Measurements from ENCODE around the gene TRIM63. TPM values are rescaled to one million over a fixed set of nuclear protein-coding genes. Genes with fewer than 3 reads are reported as not detected.
"Not testable (repeated sequence)": the region's sequence is repeated elsewhere in the genome, so short reads cannot be mapped to it uniquely, and the experiment has no call there.

Gene TRIM63
- total RNA-seq (44.8 TPM), polyA plus RNA-seq (ENCODE audit: insufficient read depth in 1 of 8, insufficient read length in 8 of 8, low replicate concordance in 1 of 8) (10 to 100 TPM; 25.8 to 59.2 (median 40.8) TPM)
- long read RNA-seq, donor 1, partial matches to known transcripts: 5 of 9 reads
- long read RNA-seq, donor 1, other reads (novel, unspliced or antisense): 0 of 9 reads
- long read RNA-seq, donor 2, partial matches to known transcripts: 0 of 2 reads
- long read RNA-seq, donor 2, other reads (novel, unspliced or antisense): 0 of 2 reads
- long read RNA-seq, donor 3, transcript TRIM63-201 (9 exons, 1,770 nt): major isoform, 6 of 27 reads
- long read RNA-seq, donor 3, partial matches to known transcripts: 21 of 27 reads
- long read RNA-seq, donor 3, other reads (novel, unspliced or antisense): 0 of 27 reads
- long read RNA-seq, donor 4, partial matches to known transcripts: 0 of 5 reads
- long read RNA-seq, donor 4, other reads (novel, unspliced or antisense): 0 of 5 reads
- long read RNA-seq, donor 5, transcript TRIM63-201 (9 exons, 1,770 nt): major isoform, 5 of 22 reads
- long read RNA-seq, donor 5, partial matches to known transcripts: 17 of 22 reads
- long read RNA-seq, donor 5, other reads (novel, unspliced or antisense): 0 of 22 reads
- long read RNA-seq, donor 6, transcript TRIM63-201 (9 exons, 1,770 nt): major isoform, 13 of 41 reads
- long read RNA-seq, donor 6, partial matches to known transcripts: 18 of 41 reads
- long read RNA-seq, donor 6, other reads (novel, unspliced or antisense): 7 of 41 reads
- long read RNA-seq, donor 7, partial matches to known transcripts: 12 of 16 reads
- long read RNA-seq, donor 7, other reads (novel, unspliced or antisense): 0 of 16 reads
- long read RNA-seq, donor 8, transcript TRIM63-201 (9 exons, 1,770 nt): major isoform, 6 of 6 reads
- long read RNA-seq, donor 8, partial matches to known transcripts: 0 of 6 reads
- long read RNA-seq, donor 8, other reads (novel, unspliced or antisense): 0 of 6 reads
- long read RNA-seq, donor 9, transcript TRIM63-201 (9 exons, 1,770 nt): major isoform, 5 of 11 reads
- long read RNA-seq, donor 9, partial matches to known transcripts: 6 of 11 reads
- long read RNA-seq, donor 9, other reads (novel, unspliced or antisense): 0 of 11 reads
- long read RNA-seq, donor 10, transcript TRIM63-201 (9 exons, 1,770 nt): major isoform, 8 of 9 reads
- long read RNA-seq, donor 10, partial matches to known transcripts: 0 of 9 reads
- long read RNA-seq, donor 10, other reads (novel, unspliced or antisense): 0 of 9 reads
- long read RNA-seq, donor 11, partial matches to known transcripts: 10 of 14 reads
- long read RNA-seq, donor 11, other reads (novel, unspliced or antisense): 0 of 14 reads

DNA sequence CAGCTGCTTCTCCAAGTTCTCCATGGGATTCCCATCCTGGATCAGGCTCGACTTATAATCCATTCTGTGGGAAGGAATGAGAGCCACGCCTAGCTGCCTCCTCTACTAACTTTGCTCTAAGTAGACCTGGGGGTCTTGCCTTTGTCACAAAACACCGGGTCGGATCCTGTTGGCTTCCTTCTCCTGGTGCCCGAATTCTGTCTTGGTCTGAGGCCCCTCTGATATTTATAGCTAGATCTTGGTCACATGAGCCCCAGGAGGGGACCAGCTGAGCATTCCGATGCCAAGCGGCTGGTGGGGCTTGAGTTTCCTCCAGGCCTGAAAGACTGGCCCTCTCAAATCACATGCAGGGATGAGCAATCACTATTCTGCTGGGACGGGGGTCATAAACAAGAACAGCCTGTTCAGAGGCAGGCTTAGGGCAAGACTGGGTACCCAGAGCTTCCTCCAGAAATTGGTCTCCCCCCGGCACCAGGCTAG lies at the start of gene TRIM63:
Gene TRIM63 (minus strand): TSS at position 199 of the 480 bp plus-strand sequence. CDS start 136 bp downstream, at position 63.
- Histone ChIP-seq H3K4me1 (ENCODE audit: control insufficient read depth, insufficient read depth, low read length) (peaks cover 23% of the 10 kb centered on the region), H3K27me3 (ENCODE audit: control insufficient read depth, insufficient read depth, low read length) (peaks cover 8% of the 10 kb centered on the region), H3K4me3 (ENCODE audit: low read length) (peak within 1 kb of the TSS; percentile 58), H3K9me3 (replicated peaks; ENCODE audit: control insufficient read depth, low read depth, low read length) (no peaks in the 10 kb centered on the region), H3K36me3 (ENCODE audit: control insufficient read depth, insufficient read depth, low read length) (peaks cover 14% of the 10 kb centered on the region), H3K27ac (ENCODE audit: low read length) (peak within 1 kb of the TSS; percentile 88)
- WGBS (ENCODE audit: insufficient coverage): 41% methylated on average over 9 of the region's 9 CpGs
- peak; percentile 76 for DNase-seq

DNA sequence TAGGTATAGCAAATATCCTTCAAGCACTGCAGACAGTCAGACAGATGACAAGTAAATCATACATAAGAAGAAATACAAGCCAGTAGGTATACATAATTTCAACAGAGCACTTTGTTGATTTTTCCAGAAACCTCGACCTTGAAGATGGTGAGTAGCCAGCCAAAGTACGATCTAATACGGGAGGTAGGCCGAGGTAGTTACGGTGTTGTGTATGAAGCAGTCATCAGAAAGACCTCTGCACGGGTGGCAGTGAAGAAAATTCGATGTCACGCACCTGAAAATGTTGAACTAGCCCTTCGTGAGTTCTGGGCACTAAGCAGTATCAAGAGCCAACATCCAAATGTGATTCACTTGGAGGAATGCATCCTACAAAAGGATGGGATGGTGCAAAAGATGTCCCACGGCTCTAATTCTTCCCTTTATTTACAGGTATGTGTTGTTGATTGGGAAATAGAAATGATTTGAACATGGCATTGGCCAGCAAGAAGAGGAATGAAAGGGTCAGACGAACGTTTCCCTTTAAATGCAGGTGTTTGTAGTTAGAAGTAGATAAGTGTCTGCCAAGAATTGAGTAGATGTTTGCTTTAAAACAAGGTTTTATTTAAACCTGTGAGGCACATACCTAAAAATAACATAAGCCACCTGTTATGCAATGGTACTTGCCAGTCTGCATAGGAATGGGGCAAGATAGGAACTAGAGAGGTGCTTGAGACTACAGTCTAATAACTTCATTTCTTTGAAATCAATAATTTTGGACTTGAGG lies 46.9 kb upstream of the TRIM63 start:
- H3K36me3 ChIP-seq (ENCODE audit: control insufficient read depth, insufficient read depth, low read length): peaks cover 10% of the 10 kb centered on the region
- no peaks in the 10 kb centered on the region for H3K27me3 ChIP-seq (ENCODE audit: control insufficient read depth, insufficient read depth, low read length)
- peaks cover 16% of the 10 kb centered on the region for H3K4me1 ChIP-seq (ENCODE audit: control insufficient read depth, insufficient read depth, low read length)
- DNase-seq: no peak
- H3K27ac ChIP-seq (ENCODE audit: low read length): no peak overlapping the region
- WGBS (ENCODE audit: insufficient coverage): 92% methylated on average over 10 of the region's 12 CpGs
- no peak overlapping the region for H3K4me3 ChIP-seq (ENCODE audit: low read length)
- H3K9me3 ChIP-seq (replicated peaks; ENCODE audit: control insufficient read depth, low read depth, low read length): no peaks in the 10 kb centered on the region

DNA sequence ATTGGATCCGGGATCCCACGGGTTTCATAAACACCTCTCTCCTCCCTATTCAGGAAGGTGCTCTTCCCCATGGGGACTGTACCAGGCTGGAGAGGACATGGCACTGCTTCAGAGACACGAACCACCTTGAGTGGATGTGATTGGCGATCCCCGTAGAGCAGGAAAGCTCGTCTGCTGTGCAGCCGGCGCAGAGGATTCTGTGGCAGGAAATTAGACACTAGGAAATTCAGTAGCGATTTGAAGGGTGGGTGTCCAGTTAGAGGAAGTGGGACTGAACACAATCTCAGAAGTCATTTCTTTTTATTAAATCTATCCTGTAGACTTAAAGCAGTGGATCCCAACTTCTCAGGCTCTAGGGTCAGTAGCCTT lies 45.0 kb upstream of the TRIM63 start:
- H3K27ac ChIP-seq (ENCODE audit: low read length): peak overlapping the region; percentile 96
- H3K27me3 ChIP-seq (ENCODE audit: control insufficient read depth, insufficient read depth, low read length): no peaks in the 10 kb centered on the region
- H3K36me3 ChIP-seq (ENCODE audit: control insufficient read depth, insufficient read depth, low read length): peaks cover 7% of the 10 kb centered on the region
- peak overlapping the region; percentile 100 for H3K4me3 ChIP-seq (ENCODE audit: low read length)
- H3K4me1 ChIP-seq (ENCODE audit: control insufficient read depth, insufficient read depth, low read length): peaks cover 16% of the 10 kb centered on the region
- WGBS (ENCODE audit: insufficient coverage): 3% methylated on average over 6 of the region's 9 CpGs
- H3K9me3 ChIP-seq (replicated peaks; ENCODE audit: control insufficient read depth, low read depth, low read length): no peaks in the 10 kb centered on the region
- DNase-seq: no peak

DNA sequence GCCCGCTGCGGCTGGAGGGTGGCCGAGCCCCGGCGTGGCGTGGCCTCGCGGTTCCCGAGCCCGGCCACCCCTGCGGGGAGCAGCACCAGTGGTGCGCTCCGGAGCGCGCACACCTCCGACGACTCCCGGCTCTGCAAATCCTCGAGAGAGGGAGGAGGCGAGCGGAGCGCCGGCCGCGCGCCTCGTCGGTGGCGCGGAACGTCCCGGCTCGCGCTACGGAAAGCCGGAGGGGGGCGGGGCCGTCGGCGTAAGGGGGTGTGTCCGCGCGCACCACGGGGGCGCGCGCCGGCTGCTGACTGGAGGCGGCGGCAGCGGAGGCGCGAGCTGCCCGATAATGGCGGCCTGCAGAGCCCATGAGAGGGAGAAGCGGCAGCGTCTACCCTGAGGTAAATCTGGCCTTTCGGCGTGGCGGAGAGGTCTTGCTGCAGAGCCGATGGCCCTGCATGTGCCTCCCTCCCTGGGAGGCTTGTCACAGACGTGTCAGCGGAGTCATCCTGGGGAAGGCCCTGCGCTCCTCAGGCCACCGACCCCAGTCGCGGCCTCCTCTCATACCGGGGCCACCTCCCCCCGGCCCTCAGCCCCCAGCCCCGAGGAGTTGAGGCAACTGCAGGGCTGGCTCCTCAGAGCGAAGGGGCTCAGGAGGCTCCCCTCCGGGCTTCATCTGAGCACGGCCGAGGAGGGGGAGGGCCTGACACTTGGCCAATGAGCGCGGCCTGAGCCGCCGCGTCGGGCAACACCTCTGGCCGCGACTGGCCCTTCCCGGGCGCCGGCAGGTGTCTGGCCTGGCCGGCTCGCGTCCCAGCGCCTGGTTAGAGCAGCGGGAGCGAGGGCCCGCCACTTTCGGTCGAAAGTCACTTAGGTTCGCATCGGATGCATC lies 44.3 kb upstream of the TRIM63 start, which contains the start of gene PDIK1L:
Gene PDIK1L (plus strand): TSS at position 295 of the 877 bp plus-strand sequence. CDS start 2,485 bp downstream, outside the sequence.
- Histone ChIP-seq H3K4me1 (ENCODE audit: control insufficient read depth, insufficient read depth, low read length) (peaks cover 16% of the 10 kb centered on the region), H3K27ac (ENCODE audit: low read length) (peak within 1 kb of the TSS; percentile 96), H3K4me3 (ENCODE audit: low read length) (peak within 1 kb of the TSS; percentile 100), H3K36me3 (ENCODE audit: control insufficient read depth, insufficient read depth, low read length) (peaks cover 7% of the 10 kb centered on the region), H3K27me3 (ENCODE audit: control insufficient read depth, insufficient read depth, low read length) (no peaks in the 10 kb centered on the region), H3K9me3 (replicated peaks; ENCODE audit: control insufficient read depth, low read depth, low read length) (no peaks in the 10 kb centered on the region)
- DNase-seq: peak; percentile 99
- WGBS (ENCODE audit: insufficient coverage): under 1% methylated on average over 87 of the region's 96 CpGs

DNA sequence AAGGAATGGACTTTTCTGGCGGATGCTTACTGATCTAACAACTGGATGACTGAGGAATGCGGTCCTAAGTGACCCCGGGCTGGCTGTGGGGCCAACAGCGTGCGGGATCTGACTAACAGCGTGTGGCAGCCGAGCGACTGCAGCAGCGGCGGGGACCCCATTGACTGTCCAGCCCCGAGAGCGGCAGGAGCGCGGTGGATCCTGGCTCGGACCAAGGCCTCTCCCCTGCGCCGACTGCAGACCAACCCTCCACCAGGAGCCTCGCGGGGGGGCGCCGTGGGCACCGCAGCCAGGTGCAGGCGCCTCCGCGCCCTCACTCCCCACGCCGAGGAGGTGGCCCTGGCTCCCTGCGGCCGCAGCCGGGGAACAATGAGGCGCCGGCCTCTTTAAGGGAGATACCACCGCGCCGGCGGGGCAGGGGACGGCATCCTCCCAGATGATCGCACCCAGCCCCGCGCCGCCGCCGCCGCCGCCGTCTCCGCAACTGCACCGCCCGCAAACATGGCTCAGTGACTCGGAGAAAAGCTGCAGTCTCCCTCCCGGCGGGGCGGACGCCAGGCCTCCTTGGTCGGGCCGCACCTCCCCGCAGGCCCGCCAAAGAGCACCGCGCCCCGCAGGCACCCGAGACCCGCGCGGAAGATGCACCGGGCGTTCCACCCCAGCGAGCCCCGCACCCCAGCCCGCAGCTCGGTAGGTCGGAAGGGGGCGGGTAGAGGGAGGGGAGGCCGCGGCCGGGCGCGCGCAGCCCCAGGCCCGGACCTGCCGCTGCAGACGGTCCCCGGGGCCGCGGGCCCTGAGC lies 43.5 kb upstream of the TRIM63 start:
- Histone ChIP-seq H3K27ac (ENCODE audit: low read length) (peak overlapping the region; percentile 75), H3K4me1 (ENCODE audit: control insufficient read depth, insufficient read depth, low read length) (peaks cover 16% of the 10 kb centered on the region)

GRCh38 chr1:26109229-26110164 lies 42.1 kb upstream of the TRIM63 start:
- no CpG with 5 or more reads among the region's 5 CpGs for whole genome bisulfite sequencing (ENCODE audit: insufficient coverage)
- no peak for DNase-seq
- no peaks in the 10 kb centered on the region for H3K27me3 ChIP-seq (ENCODE audit: control insufficient read depth, insufficient read depth, low read length)
- no peak overlapping the region for H3K27ac ChIP-seq (ENCODE audit: low read length)
- H3K4me1 ChIP-seq (ENCODE audit: control insufficient read depth, insufficient read depth, low read length): peaks cover 16% of the 10 kb centered on the region
- no peak overlapping the region for H3K4me3 ChIP-seq (ENCODE audit: low read length)
- H3K9me3 ChIP-seq (replicated peaks; ENCODE audit: control insufficient read depth, low read depth, low read length): no peaks in the 10 kb centered on the region
- H3K36me3 ChIP-seq (ENCODE audit: control insufficient read depth, insufficient read depth, low read length): peaks cover 4% of the 10 kb centered on the region

More for the DNA sequence above, 43.5 kb upstream of the TRIM63 start:
- Histone ChIP-seq H3K36me3 (ENCODE audit: control insufficient read depth, insufficient read depth, low read length) (peaks cover 7% of the 10 kb centered on the region), H3K4me3 (ENCODE audit: low read length) (peak overlapping the region; percentile 68), H3K9me3 (replicated peaks; ENCODE audit: control insufficient read depth, low read depth, low read length) (no peaks in the 10 kb centered on the region), H3K27me3 (ENCODE audit: control insufficient read depth, insufficient read depth, low read length) (no peaks in the 10 kb centered on the region)
- WGBS (ENCODE audit: insufficient coverage): under 1% methylated on average over 71 of the region's 85 CpGs
- peak; percentile 85 for DNase-seq

DNA sequence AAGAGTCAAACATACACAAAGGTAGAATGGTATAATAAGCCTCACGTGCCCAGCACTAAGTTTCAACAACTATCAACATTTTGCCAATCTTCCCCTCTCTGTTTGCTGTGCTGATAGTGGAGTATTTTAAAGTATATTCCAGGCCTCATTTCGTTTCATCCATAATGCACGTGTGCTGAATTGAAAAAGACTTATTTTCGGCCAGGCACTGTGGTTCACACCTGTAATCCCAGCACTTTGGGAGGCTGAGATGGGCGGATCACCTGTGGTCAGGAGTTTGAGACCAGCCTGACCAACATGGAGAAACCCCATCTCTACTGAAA lies 37.8 kb upstream of the TRIM63 start:
- H3K36me3 ChIP-seq (ENCODE audit: control insufficient read depth, insufficient read depth, low read length); H3K4me3 ChIP-seq (ENCODE audit: low read length); H3K27me3 ChIP-seq (ENCODE audit: control insufficient read depth, insufficient read depth, low read length); DNase-seq; H3K9me3 ChIP-seq (replicated peaks; ENCODE audit: control insufficient read depth, low read depth, low read length); H3K4me1 ChIP-seq (ENCODE audit: control insufficient read depth, insufficient read depth, low read length); H3K27ac ChIP-seq (ENCODE audit: low read length): not testable (repeated sequence)
- 40% methylated on average over 1 of the region's 5 CpGs for WGBS (ENCODE audit: insufficient coverage)
